IPS-18c (cell line): ENCODE measurements around the gene EFNA3.

ENCODE experiments used
- H3K4me3 ChIP-seq: 2 replicates; pipeline ENCODE4 v1.7.0; 2013; ENCODE audit warnings: low read depth, mild to moderate bottlenecking, low read length, moderate library complexity; ENCODE audit not compliant: insufficient read depth
- H3K9me3 ChIP-seq: one replicate; pipeline ENCODE4 v1.6.1; 2013; ENCODE audit warnings: mild to moderate bottlenecking, low read length, moderate library complexity; ENCODE audit not compliant: control insufficient read depth, insufficient read depth

EFNA3 gene

GRCh38 chr1:155062151-155062686 lies 16.4 kb upstream of the EFNA3 start:
- Histone ChIP-seq H3K9me3 (peaks cover 2% of the 10 kb centered on the region), H3K4me3 (peak overlapping the region; percentile 90)

GRCh38 chr1:155062702-155063411 lies 15.8 kb upstream of the EFNA3 start:
- peaks cover 2% of the 10 kb centered on the region for H3K9me3 ChIP-seq
- peak overlapping the region; percentile 90 for H3K4me3 ChIP-seq

GRCh38 chr1:155063550-155064110 lies 15.0 kb upstream of the EFNA3 start, which contains the start of gene EFNA4:
Gene EFNA4, plus strand, starts transcription at chr1:155063740. Its CDS starts 84 bp downstream, at chr1:155063824.
- H3K4me3 ChIP-seq: peak within 1 kb of the TSS; percentile 90
- peaks cover 2% of the 10 kb centered on the region for H3K9me3 ChIP-seq

GRCh38 chr1:155064111-155064831 lies 14.4 kb upstream of the EFNA3 start:
- Histone ChIP-seq H3K9me3 (peaks cover 2% of the 10 kb centered on the region), H3K4me3 (peak overlapping the region; percentile 90)

- Histone ChIP-seq H3K4me3 (no peak overlapping the region), H3K9me3 (peaks cover 1% of the 10 kb centered on the region)
Measured at GRCh38 chr1:155064832-155065429, 13.7 kb upstream of the EFNA3 start.

GRCh38 chr1:155066777-155067176 lies 11.9 kb upstream of the EFNA3 start:
- no peak overlapping the region for H3K4me3 ChIP-seq
- no peaks in the 10 kb centered on the region for H3K9me3 ChIP-seq

GRCh38 chr1:155068599-155068998 lies 10.0 kb upstream of the EFNA3 start:
- Histone ChIP-seq H3K4me3 (no peak overlapping the region), H3K9me3 (no peaks in the 10 kb centered on the region)

GRCh38 chr1:155069551-155070157 lies 9.0 kb upstream of the EFNA3 start:
- H3K9me3 ChIP-seq: no peaks in the 10 kb centered on the region

GRCh38 chr1:155070158-155070621 lies 8.4 kb upstream of the EFNA3 start:
- Histone ChIP-seq H3K9me3 (no peaks in the 10 kb centered on the region), H3K4me3 (peak overlapping the region; percentile 44)

More at GRCh38 chr1:155069551-155070157, 9.0 kb upstream of the EFNA3 start:
- peak overlapping the region; percentile 44; the same call in 1 of the 2 replicates for H3K4me3 ChIP-seq

- no peaks in the 10 kb centered on the region for H3K9me3 ChIP-seq
- H3K4me3 ChIP-seq: peak overlapping the region; percentile 44
Measured at GRCh38 chr1:155070721-155071569, 7.7 kb upstream of the EFNA3 start.

GRCh38 chr1:155071701-155072100 lies 6.9 kb upstream of the EFNA3 start:
- peak overlapping the region; percentile 44 for H3K4me3 ChIP-seq
- H3K9me3 ChIP-seq: no peaks in the 10 kb centered on the region

GRCh38 chr1:155072531-155073289 lies 5.9 kb upstream of the EFNA3 start:
- Histone ChIP-seq H3K4me3 (no peak overlapping the region), H3K9me3 (no peaks in the 10 kb centered on the region)

- Histone ChIP-seq H3K4me3 (no peak overlapping the region), H3K9me3 (no peaks in the 10 kb centered on the region)
Measured at GRCh38 chr1:155073377-155074242, 5.0 kb upstream of the EFNA3 start.

GRCh38 chr1:155075535-155075934 lies 3.1 kb upstream of the EFNA3 start:
- no peak overlapping the region for H3K4me3 ChIP-seq
- H3K9me3 ChIP-seq: no peaks in the 10 kb centered on the region

- no peak overlapping the region for H3K4me3 ChIP-seq
Measured at GRCh38 chr1:155076371-155076770, 2.3 kb upstream of the EFNA3 start.

More at GRCh38 chr1:155076371-155076770, 2.3 kb upstream of the EFNA3 start:
- no peaks in the 10 kb centered on the region for H3K9me3 ChIP-seq
